COLO668 (cell line): ENCODE measurements around the gene HOATZ.

ENCODE experiments used
- DNase-seq: peaks from one replicate; lab custom pipeline; 2025; ENCODE audit not compliant: unreplicated experiment; lab: John Stamatoyannopoulos, UW

Gene HOATZ

GRCh38 chr11:111575740-111576139 is 61.2 kb downstream of the HOATZ start:
- no peak for DNase-seq

- DNase-seq = no peak
Observed at GRCh38 chr11:111577821-111578220, 63.2 kb downstream of the HOATZ start.

- DNase-seq = no peak
Observed at GRCh38 chr11:111581341-111581740, 66.8 kb downstream of the HOATZ start.

GRCh38 chr11:111582163-111582562 is 67.6 kb downstream of the HOATZ start:
- no peak for DNase-seq

- no peak for DNase-seq
Observed at GRCh38 chr11:111582881-111583280, 68.3 kb downstream of the HOATZ start.

- DNase-seq = no peak
Observed at GRCh38 chr11:111585371-111585770, 70.8 kb downstream of the HOATZ start.

- peak; percentile 39 for DNase-seq
Observed at GRCh38 chr11:111586388-111586831, 71.8 kb downstream of the HOATZ start.
